NCI-H2171 treated with DMSO at 0.1 percent for 48 hours (cell line): Measurements from ENCODE around the gene PKIG.
"Not testable (repeated sequence)": the region's sequence is repeated elsewhere in the genome, so short reads cannot be mapped to it uniquely, and the experiment has no call there.

Source experiments
- DNase-seq: peaks from one replicate; lab custom pipeline; 2025; lab: John Stamatoyannopoulos, UW

PKIG gene

GRCh38 chr20:44582311-44583025 lies at the start of gene PKIG:
PKIG (plus strand) TSS chr20:44582579; CDS start chr20:44614557, 31,978 bp downstream.
- no peak for DNase-seq

- no peak for DNase-seq
These were observed 49.4 kb upstream of the PKIG start for GRCh38 chr20:44532981-44533331.

GRCh38 chr20:44533928-44534327 lies 48.5 kb upstream of the PKIG start:
- DNase-seq: no peak

GRCh38 chr20:44536175-44536574 lies 46.2 kb upstream of the PKIG start:
- no peak for DNase-seq

- DNase-seq: no peak
These were observed 44.4 kb upstream of the PKIG start for GRCh38 chr20:44537993-44538392.

- no peak for DNase-seq
These were observed 41.5 kb upstream of the PKIG start for GRCh38 chr20:44540834-44541233.

GRCh38 chr20:44541992-44542391 lies 40.4 kb upstream of the PKIG start:
- DNase-seq: no peak

GRCh38 chr20:44542890-44543289 lies 39.5 kb upstream of the PKIG start:
- DNase-seq: no peak

GRCh38 chr20:44543358-44543757 lies 39.0 kb upstream of the PKIG start:
- no peak for DNase-seq

- DNase-seq: no peak
These were observed 38.1 kb upstream of the PKIG start for GRCh38 chr20:44544263-44544662.

- no peak for DNase-seq
These were observed 35.0 kb upstream of the PKIG start for GRCh38 chr20:44547419-44547818.

GRCh38 chr20:44549123-44549522 lies 33.3 kb upstream of the PKIG start:
- no peak for DNase-seq

GRCh38 chr20:44552050-44552449 lies 30.3 kb upstream of the PKIG start:
- DNase-seq: no peak

- no peak for DNase-seq
These were observed 29.8 kb upstream of the PKIG start for GRCh38 chr20:44552568-44552949.

- DNase-seq: peak; percentile 60
These were observed 29.1 kb upstream of the PKIG start for GRCh38 chr20:44552950-44553908.

- no peak for DNase-seq
These were observed 23.1 kb upstream of the PKIG start for GRCh38 chr20:44559302-44559701.

- DNase-seq: no peak
These were observed 22.1 kb upstream of the PKIG start for GRCh38 chr20:44560229-44560628.

GRCh38 chr20:44560818-44561217 lies 21.6 kb upstream of the PKIG start:
- not testable (repeated sequence) for DNase-seq

GRCh38 chr20:44561876-44562275 lies 20.5 kb upstream of the PKIG start:
- no peak for DNase-seq

GRCh38 chr20:44566018-44566417 lies 16.4 kb upstream of the PKIG start:
- no peak for DNase-seq

GRCh38 chr20:44566811-44567210 lies 15.6 kb upstream of the PKIG start:
- peak; percentile 29 for DNase-seq

- DNase-seq: no peak
These were observed 12.0 kb upstream of the PKIG start for GRCh38 chr20:44570367-44570766.

GRCh38 chr20:44571362-44571988 lies 10.9 kb upstream of the PKIG start:
- DNase-seq: no peak
